ENCODE results near the gene FMNL2.

Gene FMNL2

DNA sequence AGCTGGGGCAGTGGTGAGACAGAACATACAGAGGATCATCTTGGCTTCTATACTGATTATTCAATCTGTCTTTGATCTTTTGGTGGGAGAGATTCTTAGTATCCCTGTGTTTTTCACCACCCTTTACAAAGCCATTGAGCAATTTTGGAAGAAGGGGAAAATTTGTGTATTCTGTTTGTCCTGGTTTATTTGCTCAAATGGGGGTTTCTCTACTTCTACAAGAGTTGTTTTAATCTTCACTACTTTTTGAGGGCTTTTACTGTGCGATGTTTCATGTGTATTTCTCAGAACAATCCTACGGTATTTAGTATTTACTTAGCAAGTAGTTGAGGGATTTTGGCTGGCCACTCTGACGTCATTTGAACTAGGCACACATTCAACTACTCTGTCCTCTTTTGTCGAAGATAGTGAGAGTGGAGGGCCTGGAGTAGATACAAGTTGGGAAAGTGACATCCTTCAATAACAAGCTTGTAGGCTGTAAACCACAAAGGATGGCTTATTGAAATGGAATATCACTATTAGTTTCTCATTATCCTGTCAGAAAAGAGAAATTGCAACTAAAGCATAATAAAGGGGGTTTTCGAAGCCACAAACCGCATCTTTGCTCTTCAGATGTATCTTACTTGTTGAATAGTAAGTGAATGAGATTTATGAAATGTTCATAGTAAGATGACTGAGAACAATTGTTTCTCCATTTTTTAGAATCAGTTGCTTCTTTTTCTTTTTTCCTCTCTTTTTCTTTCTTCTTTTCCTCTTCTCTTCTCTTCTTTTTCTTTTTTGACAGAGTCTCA, 24.8 kb downstream of the FMNL2 start:
- no peak for DNase-seq (ENCODE audit: extremely low spot score)
- TF ChIP-seq BHLHE40 (IDR thresholded peaks at IDR 0.05; ENCODE audit: borderline replicate concordance): no peak
- TF ChIP-seq FOXM1 (IDR thresholded peaks at IDR 0.05; ENCODE audit: borderline replicate concordance): no peak
- no peak for TF ChIP-seq HDGF (IDR thresholded peaks at IDR 0.05; ENCODE audit: borderline replicate concordance)
- no peak for TF ChIP-seq FOXA1 (IDR thresholded peaks at IDR 0.05)
- TF ChIP-seq TARDBP (IDR thresholded peaks at IDR 0.05): no peak
- TF ChIP-seq CTBP1 (IDR thresholded peaks at IDR 0.05; ENCODE audit: borderline replicate concordance): no peak
- TF ChIP-seq ARNT (IDR thresholded peaks at IDR 0.05): no peak
- TF ChIP-seq NFRKB (IDR thresholded peaks at IDR 0.05): no peak
- POLR2A ChIA-PET: no interaction called here
- CTCF ChIA-PET: no interaction called here

DNA sequence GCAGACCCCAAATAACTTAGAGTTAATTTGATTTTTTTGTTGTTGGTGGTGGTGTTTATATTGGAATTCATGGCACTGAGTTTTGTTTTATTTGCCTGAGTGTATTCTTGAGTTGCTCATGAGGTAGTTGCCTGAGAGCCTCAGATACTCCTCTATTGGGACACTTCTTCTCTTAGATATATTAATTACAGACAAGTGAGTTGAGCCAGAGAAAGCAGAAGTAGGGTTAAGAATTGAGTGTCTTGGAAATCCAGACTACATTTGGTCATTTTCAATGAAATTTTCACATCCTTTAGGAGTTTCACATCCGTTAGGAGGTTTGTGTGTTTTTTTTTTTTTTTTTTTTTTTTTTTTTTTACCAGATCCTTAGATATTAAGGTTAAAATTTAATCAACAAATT, 29.0 kb downstream of the FMNL2 start:
- no peak for DNase-seq (ENCODE audit: extremely low spot score)
- CTCF ChIA-PET: no interaction called here
- POLR2A ChIA-PET: no interaction called here
- TF ChIP-seq ZNF384 (IDR thresholded peaks at IDR 0.05) (no peak), TARDBP (IDR thresholded peaks at IDR 0.05) (no peak), ARNT (IDR thresholded peaks at IDR 0.05) (no peak), ELF4 (IDR thresholded peaks at IDR 0.05) (no peak)

DNA sequence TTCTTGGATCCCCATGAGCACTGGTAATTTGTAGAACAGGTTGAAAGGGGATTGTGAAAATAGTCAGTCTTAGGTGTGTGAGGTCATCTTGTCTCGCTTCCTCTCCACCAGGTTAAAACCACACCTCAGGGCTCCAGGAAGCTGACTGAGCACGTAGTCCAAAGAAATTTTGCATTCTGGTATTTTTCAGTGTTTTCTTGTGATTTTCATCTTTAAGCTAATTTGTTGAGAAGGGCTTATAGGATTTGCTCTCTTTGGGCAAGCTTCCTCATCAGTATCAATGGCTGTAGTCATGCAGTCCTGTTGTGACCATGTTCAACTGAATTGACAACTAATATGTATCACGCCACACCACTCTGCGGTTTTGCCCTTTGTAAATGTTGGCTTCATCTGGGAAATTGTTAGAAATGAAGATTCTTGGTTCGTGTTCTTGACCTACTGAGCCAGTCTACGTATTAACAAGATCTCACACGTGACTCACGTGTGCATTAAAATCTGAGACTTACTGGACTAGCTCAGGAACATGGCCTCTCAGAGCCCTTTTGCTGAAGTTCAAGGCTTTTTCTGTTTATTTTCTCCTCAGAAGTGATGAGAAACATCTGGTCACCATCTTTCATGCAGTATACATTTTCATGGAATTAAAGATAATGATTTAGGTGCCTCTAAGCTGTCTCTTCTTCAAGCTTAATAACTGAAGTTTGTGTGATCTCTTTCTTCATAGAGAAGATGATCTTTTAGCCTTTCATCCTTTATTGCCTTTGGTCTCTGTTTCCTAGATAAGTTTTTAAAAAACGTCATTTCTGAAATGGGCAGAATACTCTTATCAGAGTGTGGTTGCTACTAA, 32.8 kb downstream of the FMNL2 start:
- ChIA-PET CTCF (no interaction called here), POLR2A (no interaction called here)
- DNase-seq (ENCODE audit: extremely low spot score): no peak
- no peak for TF ChIP-seq ARNT (IDR thresholded peaks at IDR 0.05)
- TF ChIP-seq L3MBTL2 (conservative IDR thresholded peaks at IDR 0.05): no peak
- no peak for TF ChIP-seq CTBP1 (IDR thresholded peaks at IDR 0.05; ENCODE audit: borderline replicate concordance)
- TF ChIP-seq LEF1 (IDR thresholded peaks at IDR 0.05; ENCODE audit: borderline replicate concordance): no peak
- TF ChIP-seq TARDBP (IDR thresholded peaks at IDR 0.05): no peak
- no peak for TF ChIP-seq BHLHE40 (IDR thresholded peaks at IDR 0.05; ENCODE audit: borderline replicate concordance)
- no peak for TF ChIP-seq HDGF (IDR thresholded peaks at IDR 0.05; ENCODE audit: borderline replicate concordance)
- no peak for TF ChIP-seq FOXA1 (IDR thresholded peaks at IDR 0.05)
- TF ChIP-seq ELF4 (IDR thresholded peaks at IDR 0.05): no peak
- TF ChIP-seq NFRKB (IDR thresholded peaks at IDR 0.05): no peak
- TF ChIP-seq ZNF384 (IDR thresholded peaks at IDR 0.05): no peak
- TF ChIP-seq SP1 (IDR thresholded peaks at IDR 0.05): no peak
- TF ChIP-seq SUZ12 (IDR thresholded peaks at IDR 0.05): no peak
- TF ChIP-seq FOXK2 (IDR thresholded peaks at IDR 0.05): no peak
- no peak for TF ChIP-seq FOXM1 (IDR thresholded peaks at IDR 0.05; ENCODE audit: borderline replicate concordance)
- TF ChIP-seq, protein P1, sequence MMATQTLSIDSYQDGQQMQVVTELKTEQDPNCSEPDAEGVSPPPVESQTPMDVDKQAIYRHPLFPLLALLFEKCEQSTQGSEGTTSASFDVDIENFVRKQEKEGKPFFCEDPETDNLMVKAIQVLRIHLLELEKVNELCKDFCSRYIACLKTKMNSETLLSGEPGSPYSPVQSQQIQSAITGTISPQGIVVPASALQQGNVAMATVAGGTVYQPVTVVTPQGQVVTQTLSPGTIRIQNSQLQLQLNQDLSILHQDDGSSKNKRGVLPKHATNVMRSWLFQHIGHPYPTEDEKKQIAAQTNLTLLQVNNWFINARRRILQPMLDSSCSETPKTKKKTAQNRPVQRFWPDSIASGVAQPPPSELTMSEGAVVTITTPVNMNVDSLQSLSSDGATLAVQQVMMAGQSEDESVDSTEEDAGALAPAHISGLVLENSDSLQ (IDR thresholded peaks at IDR 0.05): no peak

DNA sequence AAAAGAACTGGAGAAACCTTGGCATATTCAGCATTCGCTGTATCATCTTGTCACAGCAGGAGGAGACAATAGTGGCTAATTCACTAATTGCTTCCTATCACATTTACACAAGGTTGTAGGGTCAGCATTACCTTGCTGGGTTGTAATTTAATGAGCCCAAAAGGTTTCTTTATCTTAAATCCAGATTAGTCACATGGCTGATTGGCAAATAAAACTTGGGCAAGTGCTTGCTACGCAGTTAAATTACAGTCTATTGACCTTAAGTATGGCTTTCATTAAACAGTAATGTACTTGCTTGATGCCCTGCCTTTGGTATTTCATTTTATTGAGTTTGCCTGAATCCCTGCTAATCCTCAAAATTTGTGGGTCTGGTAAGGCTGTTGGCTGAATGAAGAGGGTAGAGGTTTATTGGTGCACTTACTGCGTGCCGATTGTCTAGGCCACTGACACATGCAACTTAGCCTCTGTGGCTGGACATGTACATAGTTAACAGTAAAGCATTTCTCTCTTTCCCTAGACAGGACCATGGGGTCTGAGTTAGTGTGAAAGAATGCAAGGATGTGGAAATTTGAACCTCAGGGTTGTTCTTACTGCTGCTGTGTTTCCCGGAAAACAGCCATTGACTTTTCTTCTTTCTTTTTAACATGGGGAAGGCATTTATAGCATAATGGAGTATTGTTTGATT, 34.3 kb downstream of the FMNL2 start:
- CTCF ChIA-PET: no interaction called here
- no peak for DNase-seq (ENCODE audit: extremely low spot score)
- TF ChIP-seq HDGF (IDR thresholded peaks at IDR 0.05; ENCODE audit: borderline replicate concordance) (no peak), CTBP1 (IDR thresholded peaks at IDR 0.05; ENCODE audit: borderline replicate concordance) (no peak), ZNF384 (IDR thresholded peaks at IDR 0.05) (no peak), TARDBP (IDR thresholded peaks at IDR 0.05) (no peak), LEF1 (IDR thresholded peaks at IDR 0.05; ENCODE audit: borderline replicate concordance) (no peak), L3MBTL2 (conservative IDR thresholded peaks at IDR 0.05) (no peak), FOXM1 (IDR thresholded peaks at IDR 0.05; ENCODE audit: borderline replicate concordance) (no peak), ELF4 (IDR thresholded peaks at IDR 0.05) (no peak), NFRKB (IDR thresholded peaks at IDR 0.05) (no peak), ARNT (IDR thresholded peaks at IDR 0.05) (no peak), SP1 (IDR thresholded peaks at IDR 0.05) (no peak), FOXK2 (IDR thresholded peaks at IDR 0.05) (no peak), FOXA1 (IDR thresholded peaks at IDR 0.05) (no peak), BHLHE40 (IDR thresholded peaks at IDR 0.05; ENCODE audit: borderline replicate concordance) (no peak), SUZ12 (IDR thresholded peaks at IDR 0.05) (no peak)
- TF ChIP-seq, protein P1 (IDR thresholded peaks at IDR 0.05): no peak
- POLR2A ChIA-PET: no interaction called here

DNA sequence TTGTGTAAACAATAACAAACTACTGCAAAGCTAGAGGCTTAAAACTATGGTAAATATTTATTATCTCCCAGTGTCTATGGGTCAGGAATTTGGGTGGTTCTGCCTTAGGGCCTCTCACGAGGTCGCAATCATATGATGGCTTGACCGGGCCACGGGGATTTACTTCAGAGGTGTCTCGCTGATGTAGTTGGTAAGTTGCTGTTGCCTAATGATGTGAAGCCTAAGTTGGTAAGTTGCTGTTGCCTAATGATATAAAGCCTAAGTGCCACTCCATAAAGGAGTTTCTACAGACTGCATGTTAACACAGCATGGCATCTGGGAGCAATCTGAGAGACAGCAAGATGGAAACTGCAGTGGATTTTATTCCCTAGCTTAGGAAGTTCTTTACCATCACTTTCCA, 35.8 kb downstream of the FMNL2 start:
- POLR2A ChIA-PET: no interaction called here
- TF ChIP-seq TARDBP (IDR thresholded peaks at IDR 0.05) (no peak), SP1 (IDR thresholded peaks at IDR 0.05) (no peak), ARNT (IDR thresholded peaks at IDR 0.05) (no peak), L3MBTL2 (conservative IDR thresholded peaks at IDR 0.05) (no peak), CTBP1 (IDR thresholded peaks at IDR 0.05; ENCODE audit: borderline replicate concordance) (no peak), FOXM1 (IDR thresholded peaks at IDR 0.05; ENCODE audit: borderline replicate concordance) (no peak), BHLHE40 (IDR thresholded peaks at IDR 0.05; ENCODE audit: borderline replicate concordance) (no peak), FOXA1 (IDR thresholded peaks at IDR 0.05) (no peak), SUZ12 (IDR thresholded peaks at IDR 0.05) (no peak), FOXK2 (IDR thresholded peaks at IDR 0.05) (no peak)
- CTCF ChIA-PET: no interaction called here
- DNase-seq (ENCODE audit: extremely low spot score): no peak

DNA sequence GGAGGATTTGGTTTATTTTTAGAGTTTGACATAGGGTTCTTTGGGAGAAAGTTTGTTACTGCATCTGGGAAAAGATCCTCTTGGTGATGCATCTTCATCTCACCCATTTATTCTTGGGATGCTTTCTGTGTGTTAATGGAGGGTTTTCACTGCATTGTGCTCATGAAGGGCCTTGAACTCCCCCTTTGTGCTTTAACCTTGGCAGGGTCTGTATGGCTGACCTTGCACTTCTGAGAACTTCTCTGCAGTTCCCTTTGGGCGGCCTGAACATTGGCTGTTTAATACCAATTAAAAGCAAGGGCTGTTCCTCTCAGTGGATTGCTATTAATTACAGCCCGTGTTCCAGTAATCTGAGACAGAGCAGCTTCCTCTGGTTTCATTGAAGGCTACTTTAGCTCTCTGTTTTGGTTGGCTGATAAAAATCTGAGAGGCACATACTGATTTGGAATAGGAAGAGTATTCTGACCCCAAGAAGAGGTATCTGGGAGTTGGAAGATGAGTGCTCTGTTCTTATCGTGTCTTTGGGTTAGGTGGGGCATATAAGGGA, 37.5 kb downstream of the FMNL2 start:
- ChIA-PET CTCF (no interaction called here), POLR2A (no interaction called here)
- no peak for DNase-seq (ENCODE audit: extremely low spot score)
- TF ChIP-seq L3MBTL2 (conservative IDR thresholded peaks at IDR 0.05): no peak
- TF ChIP-seq, protein P1 (IDR thresholded peaks at IDR 0.05): no peak
- no peak for TF ChIP-seq ELF4 (IDR thresholded peaks at IDR 0.05)
- TF ChIP-seq BHLHE40 (IDR thresholded peaks at IDR 0.05; ENCODE audit: borderline replicate concordance): no peak
- no peak for TF ChIP-seq NFRKB (IDR thresholded peaks at IDR 0.05)
- no peak for TF ChIP-seq ARNT (IDR thresholded peaks at IDR 0.05)
- no peak for TF ChIP-seq SP1 (IDR thresholded peaks at IDR 0.05)
- no peak for TF ChIP-seq TARDBP (IDR thresholded peaks at IDR 0.05)
- no peak for TF ChIP-seq LEF1 (IDR thresholded peaks at IDR 0.05; ENCODE audit: borderline replicate concordance)
- TF ChIP-seq ZNF384 (IDR thresholded peaks at IDR 0.05): no peak
- TF ChIP-seq FOXA1 (IDR thresholded peaks at IDR 0.05): no peak
- TF ChIP-seq SUZ12 (IDR thresholded peaks at IDR 0.05): no peak

Measured in HEK293T (cell line).